GM19025 (cell line): ENCODE results near the gene USF2.

Source experiments
- ATAC-seq: cut with Tn5 transposase; IDR thresholded peaks from one replicate; pipeline ENCODE4 v1.9.1; 2021; ENCODE audit warnings: mild to moderate bottlenecking, low read depth, moderate library complexity; ENCODE audit not compliant: unreplicated experiment

The USF2 gene

GRCh38 chr19:35316560-35316959 lies 47.8 kb downstream of the USF2 start:
- ATAC-seq, result no peak

- ATAC-seq, result no peak
These were observed 48.8 kb downstream of the USF2 start for GRCh38 chr19:35317464-35318043.

- no peak for ATAC-seq
These were observed 50.1 kb downstream of the USF2 start for GRCh38 chr19:35318679-35319448.

- ATAC-seq, result no peak
These were observed 51.4 kb downstream of the USF2 start for GRCh38 chr19:35320065-35320713.

GRCh38 chr19:35321291-35321690 lies 52.5 kb downstream of the USF2 start:
- no peak for ATAC-seq

- no peak for ATAC-seq
These were observed 53.3 kb downstream of the USF2 start for GRCh38 chr19:35322014-35322413.

GRCh38 chr19:35327642-35328041 lies 58.9 kb downstream of the USF2 start:
- no peak for ATAC-seq

GRCh38 chr19:35328851-35329285 lies 60.1 kb downstream of the USF2 start, which contains the start of gene CD22:
TSS of gene CD22 (plus strand) at chr19:35329187. CDS start at chr19:35332041, 2,854 bp downstream.
- ATAC-seq, result no peak

- no peak for ATAC-seq
These were observed 60.6 kb downstream of the USF2 start for GRCh38 chr19:35329323-35329722.
